NCI-H1048 (cell line): ENCODE results near the gene EHD3.

ENCODE experiments used
- DNase-seq: peaks from one replicate; lab custom pipeline; 2025; lab: John Stamatoyannopoulos, UW

Gene EHD3

DNA sequence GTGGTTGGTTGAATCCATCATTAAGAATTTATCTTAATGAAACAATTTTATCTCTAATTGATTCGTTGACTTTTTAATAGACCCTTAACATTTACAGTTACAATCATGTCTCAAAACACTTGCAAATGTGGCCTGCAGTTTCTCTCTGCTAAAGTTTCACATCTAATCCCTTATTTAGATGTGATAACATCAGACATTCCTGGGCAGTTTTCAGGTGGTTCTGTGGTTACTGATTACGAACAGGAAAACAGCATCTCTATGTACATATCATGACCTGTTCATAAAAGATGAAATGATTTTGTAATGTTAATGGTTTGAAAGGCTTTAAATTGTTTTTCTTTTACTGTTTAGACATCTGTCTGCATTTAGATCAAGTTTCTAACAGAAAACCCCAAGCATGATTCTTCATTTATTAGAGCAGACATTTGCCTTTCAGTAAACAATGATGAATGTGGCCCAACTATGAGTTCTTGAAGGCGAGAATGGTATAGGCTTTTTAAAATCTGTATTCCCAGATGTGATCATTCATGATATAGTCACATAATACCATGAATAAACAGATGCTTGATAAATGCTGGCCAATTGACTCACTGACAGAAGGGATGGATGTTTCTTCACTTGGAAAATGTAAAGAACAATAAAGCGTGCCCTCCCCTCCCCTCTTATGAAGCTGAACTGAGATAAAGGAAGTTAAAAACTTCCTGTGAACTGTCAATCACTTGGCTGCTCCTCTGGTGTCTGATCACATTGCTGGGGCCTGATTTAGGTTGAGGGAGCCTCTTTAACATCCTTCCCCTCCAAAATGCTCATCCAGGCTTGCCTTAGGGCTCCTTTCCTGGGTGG lies 20.1 kb upstream of the EHD3 start:
- no peak for DNase-seq

DNA sequence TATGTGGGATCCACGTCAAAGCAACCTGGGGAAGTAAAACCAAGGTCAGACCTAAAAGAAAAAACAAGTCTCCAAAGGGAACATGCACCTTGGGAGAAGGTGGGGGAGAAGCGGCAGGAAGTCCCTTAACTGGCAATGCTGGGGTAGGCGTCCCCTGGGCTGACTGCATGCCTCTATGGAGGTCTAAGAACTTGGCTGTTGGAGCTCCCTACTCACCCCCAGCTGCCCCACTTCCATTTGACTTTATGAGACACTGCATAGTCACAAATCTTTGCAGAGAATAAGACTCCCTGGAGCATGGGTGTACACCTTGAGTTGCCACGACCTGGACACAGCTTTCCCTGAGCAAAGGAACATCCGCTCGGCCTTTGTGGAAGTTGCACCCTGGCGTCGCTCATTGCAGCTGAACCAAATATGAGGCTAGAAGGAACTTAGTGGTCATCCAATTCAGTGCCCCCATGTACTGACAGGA lies 19.5 kb upstream of the EHD3 start:
- DNase-seq = no peak

DNA sequence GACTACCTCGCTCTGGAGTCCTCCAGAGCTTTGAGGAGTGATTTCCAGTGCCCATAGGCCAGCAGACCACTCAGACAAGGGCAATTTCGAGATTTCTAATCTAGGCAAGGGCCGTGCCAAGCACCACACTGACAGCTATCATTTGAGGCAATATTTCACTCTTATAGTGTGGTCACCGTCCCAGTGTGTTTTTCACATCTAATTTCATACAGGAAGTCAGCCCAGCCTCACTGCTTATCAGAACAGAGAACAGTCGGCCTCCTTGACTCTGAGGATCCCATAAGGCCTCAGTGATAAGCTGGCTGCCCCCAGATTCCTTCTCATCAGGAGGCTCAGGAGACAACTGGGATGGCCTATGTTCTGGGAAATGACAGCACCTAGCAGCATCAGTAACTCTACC lies 17.2 kb upstream of the EHD3 start:
- no peak for DNase-seq

DNA sequence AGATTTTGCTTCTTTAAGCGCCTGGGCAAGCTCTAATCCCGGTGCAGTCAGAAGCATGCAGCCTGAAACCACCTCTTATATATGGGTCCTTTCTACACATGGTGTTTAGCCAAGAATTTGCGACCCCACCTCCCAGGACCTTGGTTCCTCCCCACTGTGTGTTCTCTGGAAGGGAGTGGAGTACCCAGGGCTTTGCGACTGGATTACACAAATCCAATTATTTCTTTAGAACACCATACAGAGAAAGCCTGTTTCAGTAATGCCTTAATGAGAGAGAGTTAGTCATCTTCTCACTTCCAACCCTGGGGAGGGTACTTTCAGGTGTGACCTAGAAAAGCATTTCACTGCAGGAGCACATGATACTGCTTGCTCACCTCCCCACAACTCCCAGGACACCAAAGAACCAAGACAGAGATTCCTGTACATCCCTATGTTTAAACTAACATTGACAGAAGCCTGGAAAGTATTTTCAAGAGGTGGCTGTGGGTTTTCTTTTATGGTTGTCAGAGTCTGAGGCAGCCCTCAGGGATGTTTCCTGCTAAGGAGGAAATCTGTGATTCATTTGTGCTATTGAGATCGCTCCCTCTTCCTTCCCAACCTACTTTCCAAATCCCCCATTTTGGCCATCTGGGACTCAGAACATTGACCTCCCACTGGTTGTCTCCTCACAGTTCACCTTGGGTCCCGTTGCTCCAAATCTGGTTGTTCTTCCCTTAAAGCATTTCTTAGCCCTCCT lies 16.3 kb upstream of the EHD3 start, which contains the start of gene CAPN14:
Gene CAPN14, minus strand, starts transcription at position 51 of the 736 bp plus-strand sequence. CDS start 12,068 bp downstream, outside the sequence.
- no peak for DNase-seq

DNA sequence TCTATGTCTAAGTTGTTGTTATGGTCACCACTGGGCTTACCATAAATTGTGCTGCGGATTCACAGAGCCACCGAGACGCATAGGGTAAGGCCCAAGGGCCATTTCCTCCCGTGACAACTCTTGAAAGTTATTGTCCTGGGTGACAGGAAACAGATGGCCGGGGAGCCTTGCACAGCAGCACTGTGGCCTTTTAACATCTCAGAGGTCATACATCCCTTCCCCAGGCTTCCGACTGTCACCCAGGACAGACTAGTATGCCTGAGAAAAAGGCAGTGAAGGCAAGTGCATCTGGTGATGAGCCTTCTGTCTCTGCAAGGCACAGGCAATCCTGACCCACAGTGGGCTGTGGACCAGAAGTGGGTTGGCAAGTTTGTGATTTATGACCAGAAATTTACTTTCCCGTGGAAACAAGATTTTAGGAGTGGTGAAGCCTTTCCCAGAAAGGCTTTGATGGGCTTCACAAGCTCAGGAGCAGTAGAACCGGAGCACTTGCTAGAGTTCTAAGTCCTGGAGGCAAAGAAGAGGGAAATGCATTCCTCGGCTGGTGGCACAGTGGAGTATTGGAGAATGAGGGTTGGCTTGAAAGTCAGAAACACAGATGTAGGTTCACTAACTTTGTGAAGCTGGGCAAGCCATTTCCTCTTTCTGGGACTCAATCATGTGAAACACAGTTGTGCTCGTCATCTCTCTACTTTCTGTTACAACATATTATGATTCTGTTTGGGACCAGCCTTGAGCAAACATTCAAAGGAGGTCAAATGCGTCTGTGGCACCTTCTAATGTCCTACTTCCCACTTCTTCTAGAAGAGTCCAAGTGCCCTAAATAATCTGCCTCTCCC lies 14.6 kb upstream of the EHD3 start:
- no peak for DNase-seq

DNA sequence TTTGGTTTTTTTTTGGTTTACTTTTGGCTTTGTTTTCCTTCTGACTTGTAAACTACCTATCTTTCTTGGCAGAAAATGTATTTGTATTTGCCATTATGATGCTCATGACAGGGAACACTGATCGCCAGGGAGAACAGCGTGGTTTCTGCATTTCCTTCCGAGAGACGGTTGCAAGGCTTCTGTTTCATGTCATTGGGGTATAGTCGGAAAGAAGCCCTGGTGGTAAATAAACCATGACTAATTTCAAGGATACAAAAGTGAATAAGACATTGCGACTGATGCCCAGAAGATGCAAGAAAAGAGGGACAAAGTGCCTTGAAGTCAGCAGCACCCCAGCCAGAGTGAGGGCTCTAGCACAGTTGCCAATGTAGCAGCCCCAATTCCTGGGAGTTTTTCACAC lies 12.4 kb upstream of the EHD3 start:
- DNase-seq = no peak

GRCh38 chr2:31222071-31222470 lies 11.9 kb upstream of the EHD3 start:
- DNase-seq = no peak

DNA sequence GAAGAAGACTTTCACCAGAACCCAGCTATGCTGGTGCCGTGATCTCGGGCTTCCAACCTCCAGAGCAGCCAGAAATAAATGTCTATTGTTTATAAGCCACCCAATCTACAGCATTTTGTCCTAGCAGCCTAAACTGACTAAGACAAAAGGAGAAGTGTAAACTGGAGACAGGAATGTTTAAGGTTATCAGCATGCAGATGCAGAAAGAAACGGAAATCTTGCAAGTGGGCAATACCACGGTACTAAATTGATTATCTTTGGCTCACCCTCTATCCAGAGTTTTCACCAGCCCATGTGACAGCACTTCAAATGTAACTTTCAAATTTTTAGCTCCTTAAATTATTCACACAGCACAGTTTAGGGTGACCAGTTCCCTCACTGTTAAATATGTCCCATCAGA lies 10.9 kb upstream of the EHD3 start:
- no peak for DNase-seq

GRCh38 chr2:31223749-31224148 lies 10.2 kb upstream of the EHD3 start:
- no peak for DNase-seq

DNA sequence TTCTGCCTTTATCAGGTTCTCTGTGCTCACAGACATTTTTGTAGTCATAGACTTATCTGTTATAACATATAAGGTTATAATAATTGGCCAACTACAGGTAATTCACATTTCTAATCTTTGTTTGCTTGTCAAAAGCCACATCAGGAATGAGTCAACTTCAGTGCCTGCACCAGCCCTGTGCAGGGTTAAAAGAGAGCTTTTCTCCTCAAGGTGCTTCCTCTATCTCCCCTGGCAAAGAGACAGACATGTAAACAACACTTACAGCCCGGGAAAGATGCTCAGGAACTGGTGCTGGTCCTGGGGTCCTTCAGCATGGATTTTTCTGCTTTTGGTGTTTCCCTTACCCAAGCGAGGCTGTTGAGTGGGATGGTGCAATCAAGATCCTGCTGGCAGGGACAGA lies 7.7 kb upstream of the EHD3 start:
- no peak for DNase-seq

DNA sequence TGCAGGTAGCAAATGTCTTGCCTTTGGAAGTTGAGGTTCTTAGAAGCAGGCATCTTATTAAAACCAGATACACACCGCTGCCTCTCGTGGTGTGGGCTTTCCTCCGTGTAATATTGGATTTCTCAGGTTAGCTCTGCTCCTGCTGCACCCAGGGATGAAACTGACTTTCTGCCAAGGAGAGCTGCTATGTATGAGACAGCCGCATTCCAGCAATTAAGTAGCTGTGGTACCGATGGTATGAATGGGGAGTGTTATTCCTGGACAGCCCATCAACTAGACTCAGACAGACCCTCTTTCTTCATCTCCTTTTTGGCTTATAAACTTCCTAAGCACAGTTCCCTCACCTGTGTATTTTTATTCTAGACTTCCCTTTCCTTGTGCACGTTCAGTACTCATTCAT lies 6.8 kb upstream of the EHD3 start:
- no peak for DNase-seq

GRCh38 chr2:31227711-31228125 lies 6.2 kb upstream of the EHD3 start:
- DNase-seq = no peak

DNA sequence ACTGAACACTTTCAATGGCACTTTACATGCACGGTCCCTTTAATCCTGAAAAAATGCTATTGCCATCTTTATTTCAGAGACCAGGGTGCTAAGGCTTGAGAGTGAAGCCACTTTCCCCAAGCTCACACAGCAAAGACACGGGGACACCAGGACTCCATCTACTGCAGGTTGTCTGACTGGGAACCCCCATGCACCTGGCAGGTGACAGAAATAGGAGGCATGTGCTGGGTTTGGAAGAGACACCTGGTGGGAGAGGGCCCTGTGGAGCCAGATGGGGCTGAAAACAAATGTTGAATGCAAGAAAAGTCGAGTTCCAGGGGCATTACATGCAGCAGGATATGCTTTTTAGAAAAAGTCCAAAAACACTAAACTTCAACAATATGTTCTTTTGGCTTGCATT lies 5.2 kb upstream of the EHD3 start:
- DNase-seq = no peak

DNA sequence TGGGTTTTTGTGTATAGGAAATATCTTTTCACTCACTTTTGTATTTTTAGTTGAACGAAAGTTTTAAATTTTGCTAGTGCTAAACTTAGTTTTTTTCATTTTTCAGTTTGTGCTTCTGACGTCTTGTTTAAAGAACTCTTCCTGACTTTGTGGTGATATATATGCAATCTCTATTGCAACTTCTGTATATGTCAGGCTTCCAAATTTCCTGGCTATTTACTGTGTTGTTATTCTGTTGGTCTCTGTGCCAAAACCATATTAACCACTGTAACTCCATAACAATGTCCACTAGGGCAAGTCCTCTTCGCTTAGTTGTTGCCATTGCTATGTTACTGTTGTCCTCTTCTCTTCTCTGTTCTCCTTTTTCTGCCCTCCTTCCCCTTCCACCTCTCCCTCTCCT lies 3.2 kb upstream of the EHD3 start:
- no peak for DNase-seq

- no peak for DNase-seq
These were observed 2.2 kb upstream of the EHD3 start for GRCh38 chr2:31231571-31232302.

DNA sequence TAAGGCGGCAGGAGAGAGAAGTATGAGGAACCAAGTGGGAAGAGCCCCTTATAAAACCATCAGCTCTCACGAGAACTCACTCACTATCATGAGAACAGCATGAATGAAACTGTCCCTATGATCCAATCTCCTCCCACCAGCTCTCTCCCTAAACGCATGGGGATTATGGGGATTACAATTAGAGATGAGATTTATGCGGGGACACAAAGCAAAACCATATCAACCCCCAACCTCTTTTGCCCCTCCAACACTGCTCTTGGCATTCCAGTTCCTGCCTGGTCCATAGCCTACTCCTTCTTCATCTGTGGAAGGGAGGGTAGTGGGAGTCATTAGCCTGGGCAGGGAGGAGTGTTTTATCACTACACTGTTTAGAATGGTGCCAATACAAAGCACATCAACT lies 1.4 kb upstream of the EHD3 start:
- no peak for DNase-seq

DNA sequence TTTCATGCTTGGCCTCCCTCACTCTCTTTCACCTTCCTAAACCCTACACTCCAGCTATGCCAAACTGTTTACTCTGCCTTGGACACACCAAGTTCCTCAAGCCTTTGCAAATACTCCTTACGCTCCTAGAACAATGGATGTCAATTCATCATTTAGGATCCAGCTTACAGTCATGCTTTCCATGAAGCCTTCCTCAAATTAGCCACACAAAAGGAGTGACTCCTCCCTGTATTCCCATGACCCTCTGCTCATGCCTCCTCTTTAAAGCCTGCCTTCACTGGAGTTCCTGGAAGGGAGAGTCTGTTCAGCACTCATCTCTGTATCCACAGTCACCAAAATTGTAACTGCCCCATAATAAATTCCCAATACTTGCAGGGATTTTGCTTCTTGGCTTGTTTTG lies 721 bp upstream of the EHD3 start:
- no peak for DNase-seq

GRCh38 chr2:31234683-31235503 lies 941 bp downstream of the EHD3 start:
- no peak for DNase-seq

GRCh38 chr2:31235504-31235902 lies 1.6 kb downstream of the EHD3 start:
- DNase-seq = no peak

GRCh38 chr2:31236433-31237205 lies 2.7 kb downstream of the EHD3 start:
- no peak for DNase-seq
